Stimulated activated CD8-positive, alpha-beta memory T cell treated with anti-CD3 and anti-CD28 coated beads, Interleukin-15, amount 100 ng/mL, for 24 hours (primary cell): ENCODE measurements around the gene IFNLR1.

Experiments used
- DNase-seq: peaks from one replicate; pipeline ENCODE4 v3.0.0-alpha.2; 2020; ENCODE audit warnings: low read depth

Gene IFNLR1

GRCh38 chr1:24147816-24148215 lies 39.3 kb downstream of the IFNLR1 start:
- no peak for DNase-seq

- DNase-seq = no peak
These were observed 39.9 kb downstream of the IFNLR1 start for GRCh38 chr1:24147194-24147593.

- DNase-seq = no peak
These were observed 44.2 kb downstream of the IFNLR1 start, which contains the start of gene IL22RA1 for GRCh38 chr1:24142546-24143534. Gene IL22RA1, minus strand, starts transcription at chr1:24143140. Its CDS starts 58 bp downstream, at chr1:24143082.

- DNase-seq = no peak
These were observed 45.6 kb downstream of the IFNLR1 start for GRCh38 chr1:24141311-24141997.

GRCh38 chr1:24140741-24141181 lies 46.3 kb downstream of the IFNLR1 start:
- no peak for DNase-seq

GRCh38 chr1:24139841-24140425 lies 47.2 kb downstream of the IFNLR1 start:
- no peak for DNase-seq

- no peak for DNase-seq
These were observed 47.9 kb downstream of the IFNLR1 start for GRCh38 chr1:24139222-24139489.

- DNase-seq = no peak
These were observed 48.4 kb downstream of the IFNLR1 start for GRCh38 chr1:24138476-24139221.

- DNase-seq = no peak
These were observed 50.0 kb downstream of the IFNLR1 start for GRCh38 chr1:24136956-24137539.

- DNase-seq = no peak
These were observed 52.7 kb downstream of the IFNLR1 start for GRCh38 chr1:24134376-24134775.

GRCh38 chr1:24133819-24134218 lies 53.3 kb downstream of the IFNLR1 start:
- DNase-seq = no peak

- DNase-seq = no peak
These were observed 56.7 kb downstream of the IFNLR1 start for GRCh38 chr1:24130385-24130784.

- no peak for DNase-seq
These were observed 59.2 kb downstream of the IFNLR1 start for GRCh38 chr1:24127801-24128363.

GRCh38 chr1:24127134-24127800 lies 59.8 kb downstream of the IFNLR1 start:
- DNase-seq = no peak

- DNase-seq = no peak
These were observed 60.4 kb downstream of the IFNLR1 start for GRCh38 chr1:24126672-24127023.

- no peak for DNase-seq
These were observed 60.9 kb downstream of the IFNLR1 start for GRCh38 chr1:24126018-24126671.

GRCh38 chr1:24125456-24125855 lies 61.6 kb downstream of the IFNLR1 start:
- DNase-seq = no peak

GRCh38 chr1:24124980-24125379 lies 62.1 kb downstream of the IFNLR1 start:
- DNase-seq = no peak

GRCh38 chr1:24123611-24124010 lies 63.5 kb downstream of the IFNLR1 start:
- DNase-seq = no peak

GRCh38 chr1:24122776-24123175 lies 64.3 kb downstream of the IFNLR1 start:
- DNase-seq = no peak
